Adrenal gland (tissue), 5 donors: ENCODE measurements around the gene TECPR1.

Source experiments
- CTCF ChIP-seq, 6 experiments: fragments of 450-650 bp in 4 of 6; fragments of 200-600 bp in 2 of 6; sonication (generic) in 1 of 6; IDR thresholded peaks; 1 replicate in 5 of 6; 2 replicates in 1 of 6; pipeline versions ENCODE4 v1.5.1 to v1.8.0; 2016 to 2021; ENCODE audit warnings: antibody characterized with exemption in 6 of 6, mild to moderate bottlenecking in 2 of 6, moderate library complexity in 1 of 6
- POLR2A ChIP-seq, 2 donors: fragments of 450-650 bp; IDR thresholded peaks; one replicate each; pipeline ENCODE4 v1.6.1; 2017; ENCODE audit warnings: antibody characterized with exemption in 2 of 2, mild to moderate bottlenecking in 2 of 2, moderate library complexity in 1 of 2
- donor health status: DM: no; HTN: no; CAD: no.

GRCh38 chr7:98300595-98301372, 48.8 kb upstream of the TECPR1 start:
- TF ChIP-seq POLR2A (IDR thresholded peaks at IDR 0.05) (no peak), CTCF (IDR thresholded peaks at IDR 0.05) (no peak)
